AG10803 (cell line): ENCODE measurements around the gene SH3BP4.

Experiments used
- DNase-seq: peaks from one replicate; pipeline ENCODE4 v3.0.0; 2010; ENCODE audit warnings: low read depth
- H3K4me3 ChIP-seq: 2 replicates; pipeline ENCODE4 v1.5.1; 2011; ENCODE audit warnings: mild to moderate bottlenecking, low read length, control low read depth
- CTCF ChIP-seq: conservative IDR thresholded peaks from 2 replicates; pipeline ENCODE4 v1.5.1; 2011; ENCODE audit warnings: mild to moderate bottlenecking, low read length, control low read depth, inconsistent platforms

SH3BP4 gene

DNA sequence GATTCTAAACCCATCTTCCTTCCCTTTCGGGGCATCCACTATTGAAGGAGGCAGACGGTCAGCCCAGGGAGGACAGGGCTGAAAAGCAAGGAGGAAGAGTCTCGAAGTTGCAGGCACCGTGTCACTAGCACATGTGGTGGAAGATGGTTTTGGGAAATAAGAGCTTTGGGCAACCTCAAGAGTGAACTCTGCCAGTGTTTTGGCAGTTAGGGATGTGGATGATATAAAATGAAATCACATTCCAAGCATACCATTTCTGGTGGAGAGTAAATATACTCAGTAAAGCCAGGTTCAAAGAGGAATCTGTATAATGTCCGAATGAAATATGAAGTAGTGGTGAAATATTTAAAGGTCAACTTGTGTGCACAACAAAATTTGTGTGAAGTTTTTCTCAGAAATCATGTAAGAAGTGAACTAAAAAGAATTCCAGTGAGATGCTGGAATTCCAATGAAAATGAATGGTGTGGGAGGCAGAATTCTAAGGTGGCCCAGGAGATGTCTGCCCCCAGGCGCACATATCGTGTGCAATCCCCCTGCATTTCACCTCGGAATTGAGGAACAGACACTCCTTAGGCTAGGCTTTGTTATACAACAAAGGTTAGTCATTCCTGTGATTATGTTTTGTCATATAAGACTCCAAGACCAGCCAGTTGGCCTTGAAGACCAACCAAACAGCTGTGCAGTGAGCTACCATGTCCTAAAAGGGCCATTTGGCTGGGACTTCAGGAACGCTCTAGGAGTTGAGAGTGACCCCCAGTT is 147.1 kb downstream of the SH3BP4 start:
- peak; percentile 93 for DNase-seq
- TF ChIP-seq CTCF, result no peak
- H3K4me3 ChIP-seq, result no peak overlapping the region

DNA sequence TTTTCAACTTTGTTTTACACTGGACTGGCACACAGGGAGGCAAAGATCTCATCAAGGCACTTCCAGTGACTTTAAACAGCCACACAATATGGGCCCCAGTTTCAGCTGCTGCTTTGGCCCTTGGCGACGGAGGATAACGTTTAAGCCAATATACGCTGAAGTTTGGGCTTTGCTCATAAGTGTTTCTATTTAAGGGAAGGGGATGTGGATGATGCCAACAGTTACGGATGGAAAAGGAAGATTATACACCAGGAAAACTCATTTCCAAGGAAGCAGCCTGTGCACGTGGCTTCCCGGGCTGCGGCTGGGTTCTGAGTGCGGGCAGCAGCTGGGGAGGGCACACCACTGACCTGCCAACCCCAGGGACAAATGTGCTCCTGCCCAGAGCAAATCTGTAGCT is 151.1 kb downstream of the SH3BP4 start:
- no peak for TF ChIP-seq CTCF
- no peak for DNase-seq

More for the DNA sequence above, 151.1 kb downstream of the SH3BP4 start:
- no peak overlapping the region for H3K4me3 ChIP-seq
